GM13976 (cell line): ENCODE results near the gene CFAP126.

Experiments used
- DNase-seq: peaks from one replicate; pipeline ENCODE4 v3.0.0; 2012; ENCODE audit warnings: low spot score
- CTCF ChIP-seq: IDR thresholded peaks from 2 replicates; pipeline ENCODE4 v1.5.1; 2012; ENCODE audit warnings: borderline replicate concordance, mild to moderate bottlenecking; ENCODE audit not compliant: insufficient read depth; ENCODE audit errors: extremely low read depth, missing control alignments, control extremely low read depth
- in situ Hi-C: fragments of 300-500 bp; cut with MboI; formaldehyde crosslinking; loops from one replicate; pipeline ENCODE4 v1.12.0; 2022; ENCODE audit warnings: low sequenced_read_pairs, mixed read lengths, inconsistent platforms; ENCODE audit not compliant: unreplicated experiment

Gene CFAP126

GRCh38 chr1:161378014-161378413, 10.3 kb upstream of the CFAP126 start:
- no peak for DNase-seq
- in situ Hi-C loops: loop anchor here (10.0 kb wide), 1 partner anchor 153 kb away; the partner anchor contains the start of genes APOA2 and TOMM40L
- no peak for TF ChIP-seq CTCF

GRCh38 chr1:161374373-161374772, 6.7 kb upstream of the CFAP126 start:
- DNase-seq: peak; percentile 36
- no peak for TF ChIP-seq CTCF

GRCh38 chr1:161373442-161373841, 5.8 kb upstream of the CFAP126 start:
- in situ Hi-C loops: loop anchor here (10.0 kb wide), 1 partner anchor 149 kb away; the partner anchor contains the start of genes APOA2 and TOMM40L
- no peak for DNase-seq
- TF ChIP-seq CTCF: no peak

More at GRCh38 chr1:161374373-161374772, 6.7 kb upstream of the CFAP126 start:
- in situ Hi-C loops: loop anchor here (10.0 kb wide), 1 partner anchor 150 kb away; the partner anchor contains the start of genes APOA2 and TOMM40L

- TF ChIP-seq CTCF: no peak
- no peak for DNase-seq
- in situ Hi-C loops: no loop called here
These were observed 2.5 kb downstream of the CFAP126 start for GRCh38 chr1:161365207-161365606.

GRCh38 chr1:161364332-161364731, 3.3 kb downstream of the CFAP126 start:
- TF ChIP-seq CTCF: no peak
- in situ Hi-C loops: no loop called here
- no peak for DNase-seq

- DNase-seq: no peak
- no peak for TF ChIP-seq CTCF
- in situ Hi-C loops: no loop called here
These were observed 8.4 kb downstream of the CFAP126 start for GRCh38 chr1:161359291-161359690.
